Endothelial cell (in vitro differentiated cells): ENCODE results near the gene TRPV2. TPM values are rescaled to one million over a fixed set of nuclear protein-coding genes. Genes with fewer than 3 reads are reported as not detected.
"Not testable (repeated sequence)": the region's sequence is repeated elsewhere in the genome, so short reads cannot be mapped to it uniquely, and the experiment has no call there.

Experiments used
- DNase-seq: peaks from one replicate; pipeline ENCODE4 v3.0.0; 2021; ENCODE audit warnings: low spot score
- H3K27ac Mint-ChIP-seq: one replicate; pipeline ENCODE4 v1.8.0; 2021; ENCODE audit warnings: mixed read lengths, inconsistent platforms; ENCODE audit not compliant: unreplicated experiment
- H3K27me3 Mint-ChIP-seq: one replicate; pipeline ENCODE4 v1.8.0; 2021; ENCODE audit warnings: mild to moderate bottlenecking, moderate library complexity, mixed read lengths, inconsistent platforms; ENCODE audit not compliant: unreplicated experiment
- H3K36me3 Mint-ChIP-seq: one replicate; pipeline ENCODE4 v1.8.0; 2021; ENCODE audit warnings: mild to moderate bottlenecking, low read depth, mixed read lengths, inconsistent platforms; ENCODE audit not compliant: unreplicated experiment
- H3K4me1 Mint-ChIP-seq: one replicate; pipeline ENCODE4 v1.8.0; 2021; ENCODE audit warnings: mild to moderate bottlenecking, mixed read lengths, inconsistent platforms; ENCODE audit not compliant: unreplicated experiment
- H3K4me3 Mint-ChIP-seq: one replicate; pipeline ENCODE4 v1.8.0; 2021; ENCODE audit warnings: mild to moderate bottlenecking, mixed read lengths, inconsistent platforms; ENCODE audit not compliant: unreplicated experiment
- H3K9me3 Mint-ChIP-seq: one replicate; pipeline ENCODE4 v1.8.0; 2021; ENCODE audit warnings: mixed read lengths, inconsistent platforms; ENCODE audit not compliant: unreplicated experiment
- CTCF ChIP-seq: fragments of 200-600 bp; sonication (generic); IDR thresholded peaks from one replicate; pipeline ENCODE4 v1.5.0; 2021; ENCODE audit warnings: antibody characterized with exemption; ENCODE audit not compliant: unreplicated experiment
- total RNA-seq: library from RNA; stranded (reverse); fragmentation: NEBNext Ultra II Directional; extraction: Animal tissue kit (Norgen Biotek cat#: 25700); gene quantifications from one replicate; pipeline ENCODE4 v1.2.1, GENCODE V29; 2021; ENCODE audit not compliant: unreplicated experiment

Gene TRPV2
- total RNA-seq, 1 donor from 2014 or later = 4.8 TPM

- no peak for TF ChIP-seq CTCF
- Mint-ChIP-seq H3K9me3 (no peaks in the 10 kb centered on the region), H3K27ac (peak overlapping the region; percentile 96), H3K36me3 (no peaks in the 10 kb centered on the region), H3K27me3 (peaks cover 8% of the 10 kb centered on the region), H3K4me1 (peaks cover 43% of the 10 kb centered on the region), H3K4me3 (peak overlapping the region; percentile 10)
- peak; percentile 64 for DNase-seq
These were observed 16.8 kb upstream of the TRPV2 start for GRCh38 chr17:16398270-16399267.

DNA sequence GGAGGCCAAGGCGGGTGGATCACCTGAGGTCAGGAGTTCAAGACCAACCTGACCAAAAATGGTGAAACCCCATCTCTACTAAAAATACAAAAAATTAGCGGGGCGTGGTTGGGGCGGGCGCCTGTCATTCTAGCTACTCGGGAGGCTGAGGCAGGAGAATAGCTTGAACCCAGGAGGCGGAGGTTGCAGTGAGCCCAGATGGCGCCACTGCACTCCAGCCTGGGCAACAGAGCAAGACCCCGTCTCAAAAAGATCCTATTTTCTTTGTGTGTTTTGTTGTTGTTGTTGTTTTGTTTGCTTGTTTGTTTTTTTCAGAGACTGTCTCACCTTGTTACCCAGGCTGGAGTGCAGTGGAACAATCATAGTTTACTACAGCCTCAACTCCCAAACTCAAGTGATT lies 11.5 kb upstream of the TRPV2 start:
- H3K36me3 Mint-ChIP-seq, H3K9me3 Mint-ChIP-seq, DNase-seq, H3K4me3 Mint-ChIP-seq, H3K27ac Mint-ChIP-seq, H3K27me3 Mint-ChIP-seq: not testable (repeated sequence)
- H3K4me1 Mint-ChIP-seq = peaks cover 16% of the 10 kb centered on the region

GRCh38 chr17:16406742-16407674 lies 8.4 kb upstream of the TRPV2 start:
- Mint-ChIP-seq H3K9me3 (no peaks in the 10 kb centered on the region), H3K27ac (no peak overlapping the region), H3K4me3 (peak overlapping the region; percentile 65), H3K27me3 (peaks cover 5% of the 10 kb centered on the region), H3K4me1 (peaks cover 3% of the 10 kb centered on the region), H3K36me3 (peaks cover 3% of the 10 kb centered on the region)
- TF ChIP-seq CTCF = no peak
- peak; percentile 59 for DNase-seq

- peaks cover 3% of the 10 kb centered on the region for H3K36me3 Mint-ChIP-seq
- no peak overlapping the region for H3K27ac Mint-ChIP-seq
- no peak for DNase-seq
These were observed 7.3 kb upstream of the TRPV2 start for GRCh38 chr17:16407911-16408588.

More at GRCh38 chr17:16407911-16408588, 7.3 kb upstream of the TRPV2 start:
- no peak for TF ChIP-seq CTCF
- H3K4me1 Mint-ChIP-seq = peaks cover 3% of the 10 kb centered on the region
- H3K27me3 Mint-ChIP-seq = peaks cover 7% of the 10 kb centered on the region
- H3K4me3 Mint-ChIP-seq = no peak overlapping the region
- no peaks in the 10 kb centered on the region for H3K9me3 Mint-ChIP-seq
